ENCODE results near the gene FBRS. TPM values are rescaled to one million over a fixed set of nuclear protein-coding genes. Genes with fewer than 3 reads are reported as not detected.

The FBRS gene
- polyA plus RNA-seq, 1 experiment, result 5.0 TPM

DNA sequence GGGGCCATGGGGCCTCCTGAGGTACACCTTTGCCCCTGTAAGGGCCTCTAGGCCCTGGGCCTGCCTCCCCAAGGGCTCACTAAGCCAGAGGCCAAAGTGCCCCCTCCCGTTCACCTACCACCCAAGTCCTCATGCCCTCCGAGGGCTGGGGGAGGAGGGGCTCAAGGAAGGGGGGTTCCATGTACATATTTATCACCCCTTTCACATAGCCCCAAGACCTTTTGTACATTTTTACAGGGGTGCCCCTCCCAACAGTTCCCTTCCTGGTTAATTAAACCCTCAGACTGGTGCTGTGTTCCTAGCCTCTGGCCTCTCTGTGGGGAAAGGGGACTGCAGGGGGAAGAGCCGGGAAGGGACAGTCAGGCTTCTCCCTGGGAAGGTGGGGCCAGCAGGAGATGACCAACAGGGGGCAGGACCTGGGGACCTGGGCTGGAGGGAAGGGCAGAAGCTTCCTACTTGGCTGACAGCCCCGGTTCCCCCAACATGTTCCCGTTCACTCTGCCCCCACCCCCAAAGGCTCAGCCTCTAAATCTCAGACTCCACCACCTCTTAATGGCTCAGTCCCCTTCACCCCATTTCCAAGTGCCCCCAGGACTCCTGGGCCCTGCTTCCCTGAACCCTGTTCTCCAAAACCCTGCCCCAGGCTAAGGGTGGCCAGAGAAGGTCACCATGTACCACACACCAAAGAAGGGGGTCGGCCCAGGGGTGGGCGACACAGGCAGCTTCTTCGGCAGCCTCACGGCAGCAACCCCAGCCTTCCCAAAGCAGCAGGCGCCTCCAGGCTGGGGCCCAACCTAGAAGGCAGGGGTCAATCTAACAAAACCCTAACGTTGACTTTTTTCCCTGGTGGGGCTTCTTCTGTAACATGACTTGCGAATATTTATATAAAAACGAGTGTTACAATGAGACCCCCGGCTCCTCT is 11.9 kb downstream of the FBRS start:
- ChIA-PET CTCF (no interaction called here), POLR2A (interaction anchor here (0.6 kb wide), 1 partner anchor 24 kb away, joined by 5 read pairs; no protein-coding TSS in a partner anchor)
- H3K27me3 ChIP-seq (ENCODE audit: control insufficient read depth, insufficient read depth, low read length), result no peaks in the 10 kb centered on the region
- no peak for DNase-seq (ENCODE audit: low read depth, low spot score)
- H3K9me3 ChIP-seq (ENCODE audit: control insufficient read depth, insufficient read depth, low read length), result no peaks in the 10 kb centered on the region
- H3K27ac ChIP-seq (ENCODE audit: low read depth, low read length), result no peak overlapping the region
- TF ChIP-seq, protein P1, sequence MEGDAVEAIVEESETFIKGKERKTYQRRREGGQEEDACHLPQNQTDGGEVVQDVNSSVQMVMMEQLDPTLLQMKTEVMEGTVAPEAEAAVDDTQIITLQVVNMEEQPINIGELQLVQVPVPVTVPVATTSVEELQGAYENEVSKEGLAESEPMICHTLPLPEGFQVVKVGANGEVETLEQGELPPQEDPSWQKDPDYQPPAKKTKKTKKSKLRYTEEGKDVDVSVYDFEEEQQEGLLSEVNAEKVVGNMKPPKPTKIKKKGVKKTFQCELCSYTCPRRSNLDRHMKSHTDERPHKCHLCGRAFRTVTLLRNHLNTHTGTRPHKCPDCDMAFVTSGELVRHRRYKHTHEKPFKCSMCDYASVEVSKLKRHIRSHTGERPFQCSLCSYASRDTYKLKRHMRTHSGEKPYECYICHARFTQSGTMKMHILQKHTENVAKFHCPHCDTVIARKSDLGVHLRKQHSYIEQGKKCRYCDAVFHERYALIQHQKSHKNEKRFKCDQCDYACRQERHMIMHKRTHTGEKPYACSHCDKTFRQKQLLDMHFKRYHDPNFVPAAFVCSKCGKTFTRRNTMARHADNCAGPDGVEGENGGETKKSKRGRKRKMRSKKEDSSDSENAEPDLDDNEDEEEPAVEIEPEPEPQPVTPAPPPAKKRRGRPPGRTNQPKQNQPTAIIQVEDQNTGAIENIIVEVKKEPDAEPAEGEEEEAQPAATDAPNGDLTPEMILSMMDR (IDR thresholded peaks at IDR 0.05; ENCODE audit: low read depth, low read length), result no peak
- H3K4me3 ChIP-seq (ENCODE audit: low read depth, low read length), result no peak overlapping the region

GRCh38 chr16:30675143-30675542 is 16.9 kb downstream of the FBRS start:
- no peak for DNase-seq (ENCODE audit: low read depth, low spot score)
- TF ChIP-seq, protein P1 (IDR thresholded peaks at IDR 0.05; ENCODE audit: low read depth, low read length), result no peak
- no peak overlapping the region for H3K27ac ChIP-seq (ENCODE audit: low read depth, low read length)
- H3K9me3 ChIP-seq (ENCODE audit: control insufficient read depth, insufficient read depth, low read length), result no peaks in the 10 kb centered on the region
- POLR2A ChIA-PET, result interaction anchor here (0.7 kb wide), 1 partner anchor 14 kb away, joined by 4 read pairs; no protein-coding TSS in a partner anchor
- CTCF ChIA-PET, result no interaction called here
- no peak overlapping the region for H3K4me3 ChIP-seq (ENCODE audit: low read depth, low read length)
- H3K27me3 ChIP-seq (ENCODE audit: control insufficient read depth, insufficient read depth, low read length), result no peaks in the 10 kb centered on the region

GRCh38 chr16:30677931-30678585 is 19.8 kb downstream of the FBRS start:
- Histone ChIP-seq H3K27me3 (ENCODE audit: control insufficient read depth, insufficient read depth, low read length) (no peaks in the 10 kb centered on the region), H3K9me3 (ENCODE audit: control insufficient read depth, insufficient read depth, low read length) (no peaks in the 10 kb centered on the region), H3K27ac (ENCODE audit: low read depth, low read length) (no peak overlapping the region), H3K4me3 (ENCODE audit: low read depth, low read length) (no peak overlapping the region)
- DNase-seq (ENCODE audit: low read depth, low spot score), result no peak
- ChIA-PET POLR2A (no interaction called here), CTCF (interaction anchor here (1.4 kb wide), 1 partner anchor 16 kb away, joined by 3 read pairs; no protein-coding TSS in a partner anchor)
- TF ChIP-seq, protein P1 (IDR thresholded peaks at IDR 0.05; ENCODE audit: low read depth, low read length), result no peak

DNA sequence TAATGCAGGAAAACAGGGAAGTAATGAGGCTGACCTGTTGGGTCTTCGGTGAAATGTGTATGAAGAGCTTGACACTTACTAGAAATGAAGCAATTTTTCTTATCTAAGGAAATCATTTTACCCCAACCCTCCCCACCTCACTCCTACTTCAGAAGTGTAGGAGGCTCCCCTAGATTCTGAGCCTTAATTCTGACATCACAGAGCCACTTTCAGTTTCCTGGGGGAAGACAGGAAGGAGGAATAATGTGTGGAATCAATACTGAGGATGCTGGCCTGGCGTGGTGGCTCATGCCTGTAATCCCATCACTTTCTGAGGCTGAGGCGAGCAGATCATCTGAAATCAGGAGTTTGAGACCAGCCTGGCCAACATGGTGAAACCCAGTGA is 20.3 kb downstream of the FBRS start:
- ChIA-PET CTCF (interaction anchor here (1.4 kb wide), 1 partner anchor 15 kb away, joined by 3 read pairs; no protein-coding TSS in a partner anchor), POLR2A (no interaction called here)
- no peaks in the 10 kb centered on the region for H3K27me3 ChIP-seq (ENCODE audit: control insufficient read depth, insufficient read depth, low read length)
- DNase-seq (ENCODE audit: low read depth, low spot score), result no peak
- TF ChIP-seq, protein P1 (IDR thresholded peaks at IDR 0.05; ENCODE audit: low read depth, low read length), result no peak
- no peak overlapping the region for H3K4me3 ChIP-seq (ENCODE audit: low read depth, low read length)
- H3K27ac ChIP-seq (ENCODE audit: low read depth, low read length), result no peak overlapping the region
- no peaks in the 10 kb centered on the region for H3K9me3 ChIP-seq (ENCODE audit: control insufficient read depth, insufficient read depth, low read length)

DNA sequence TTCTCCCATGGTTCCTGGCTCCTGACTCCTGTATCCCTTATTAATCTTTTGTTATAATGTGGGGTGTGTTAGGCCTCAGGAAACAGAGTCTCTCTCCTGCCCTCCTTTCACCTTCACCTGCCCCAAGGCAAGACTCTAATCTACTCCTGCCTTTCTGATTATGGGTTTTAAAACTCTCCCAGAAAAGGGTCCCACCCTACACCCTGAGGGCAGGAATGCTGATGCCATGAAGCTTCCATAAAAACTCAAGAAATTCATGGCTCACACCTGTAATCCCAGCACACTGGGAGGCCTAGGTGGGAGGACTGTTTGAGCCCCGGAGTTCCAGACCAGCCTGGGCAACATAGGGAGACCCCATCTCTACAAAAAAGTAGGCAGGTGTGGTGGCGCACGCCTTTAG is 22.1 kb downstream of the FBRS start:
- TF ChIP-seq, protein P1 (IDR thresholded peaks at IDR 0.05; ENCODE audit: low read depth, low read length), result no peak
- H3K9me3 ChIP-seq (ENCODE audit: control insufficient read depth, insufficient read depth, low read length), result no peaks in the 10 kb centered on the region
- no peak overlapping the region for H3K27ac ChIP-seq (ENCODE audit: low read depth, low read length)
- CTCF ChIA-PET, result interaction anchor here (1.2 kb wide), 1 partner anchor 14 kb away, joined by 5 read pairs; no protein-coding TSS in a partner anchor
- DNase-seq (ENCODE audit: low read depth, low spot score), result no peak
- POLR2A ChIA-PET, result no interaction called here
- H3K4me3 ChIP-seq (ENCODE audit: low read depth, low read length), result no peak overlapping the region
- H3K27me3 ChIP-seq (ENCODE audit: control insufficient read depth, insufficient read depth, low read length), result no peaks in the 10 kb centered on the region
